Ovary (tissue), 9 donors: Measurements from ENCODE around the gene SPARC. TPM values are rescaled to one million over a fixed set of nuclear protein-coding genes. Genes with fewer than 3 reads are reported as not detected.

ENCODE experiments used
- DNase-seq, 5 donors: peaks; one replicate each; pipeline ENCODE4 v3.0.0-alpha.2; 2019 to 2020
- H3K27ac ChIP-seq, 2 donors: fragments of 200-600 bp; one replicate each; pipeline versions ENCODE4 v1.5.1 to v1.8.0; 2019 to 2022
- H3K27me3 ChIP-seq: fragments of 200-600 bp; one replicate; pipeline ENCODE4 v1.8.0; 2022
- H3K36me3 ChIP-seq: fragments of 200-600 bp; sonication (generic); one replicate; pipeline ENCODE4 v1.5.1; 2019
- H3K4me1 ChIP-seq: one replicate; pipeline ENCODE4 v1.8.1; 2013; ENCODE audit warnings: mild to moderate bottlenecking, moderate library complexity; ENCODE audit not compliant: insufficient read depth
- H3K4me3 ChIP-seq: fragments of 200-600 bp; sonication (generic); one replicate; pipeline ENCODE4 v1.5.1; 2017
- H3K9me3 ChIP-seq, 2 donors: fragments of 200-600 bp in 1 of 2; sonication (generic) in 1 of 2; one replicate each; pipeline versions ENCODE4 v1.5.1 to v1.8.1; 2013 to 2019; ENCODE audit warnings: mild to moderate bottlenecking in 1 of 2, moderate library complexity in 1 of 2
- EP300 ChIP-seq: sonication (generic); formaldehyde crosslinking; IDR thresholded peaks from one replicate; pipeline ENCODE4 v1.6.1; 2017; ENCODE audit warnings: antibody characterized with exemption
- POLR2A ChIP-seq: fragments of 450-650 bp; IDR thresholded peaks from one replicate; pipeline ENCODE4 v1.6.1; 2017; ENCODE audit warnings: antibody characterized with exemption, mild to moderate bottlenecking, moderate library complexity
- WGBS, 3 donors: extraction: QIAGEN DNeasy Blood & Tissue Kit in 1 of 3; methylation state at CpG; one replicate each; pipeline versions ENCODE4 v1.1.5 to v1.1.7; 2013 to 2017; 5-methylcytosine and 5-hydroxymethylcytosine counted together
- intact Hi-C, 4 donors: fragments of 100-400 bp; cut with DNase I; formaldehyde crosslinking; loops; one replicate each; pipeline versions ENCODE4 v1.11.0 to v1.15.1; 2022 to 2023
- polyA plus RNA-seq, 2 donors: library from polyadenylated mRNA; stranded (reverse); fragments of 200-250 nt in 1 of 2; fragments of 350-450 nt in 1 of 2; fragmentation: Illumina TruSeq in 1 of 2; extraction: RNeasy Lipid Tissue Mini Kit (QIAGEN cat#74804) in 1 of 2; gene quantifications; one replicate each; pipeline ENCODE4 v1.2.3, GENCODE V29; 2013 to 2014
- total RNA-seq, 7 donors: library from RNA; depleted of rRNA in 2 of 7; stranded (reverse); fragments of >200 nt in 2 of 7; fragmentation: NEBNext Ultra II Directional in 3 of 7; extraction: Animal tissue kit (Norgen Biotek cat#: 25700) in 3 of 7; gene quantifications; one replicate each; pipeline versions ENCODE4 v1.1.0 to v1.2.4, GENCODE V29; 2016 to 2023
- TF ChIP-seq, protein P1 (sequence below), 3 donors: fragments of 450-650 bp in 2 of 3; fragments of 200-600 bp in 1 of 3; IDR thresholded peaks; one replicate each; pipeline versions ENCODE4 v1.5.1 to v1.8.0; 2016 to 2022; ENCODE audit warnings: antibody characterized with exemption in 3 of 3, mild to moderate bottlenecking in 1 of 3
- donor health status: DM: no; HTN: no; CAD: no; lungs with moderate emphysema.
- donor health status: DM: no; HTN: no; CAD: no.
- donor health status: Bipolar disorder and iron deficiency.
- donor health status: DM: yes; HTN: yes; CAD: no.
- donor health status: DM: no; HTN: no; CAD: no.
- donor health status: DM: yes; HTN: yes; CAD: no.

SPARC gene
- total and polyA plus RNA-seq, 9 donors: 220 to 2,564 (median 924) TPM

DNA sequence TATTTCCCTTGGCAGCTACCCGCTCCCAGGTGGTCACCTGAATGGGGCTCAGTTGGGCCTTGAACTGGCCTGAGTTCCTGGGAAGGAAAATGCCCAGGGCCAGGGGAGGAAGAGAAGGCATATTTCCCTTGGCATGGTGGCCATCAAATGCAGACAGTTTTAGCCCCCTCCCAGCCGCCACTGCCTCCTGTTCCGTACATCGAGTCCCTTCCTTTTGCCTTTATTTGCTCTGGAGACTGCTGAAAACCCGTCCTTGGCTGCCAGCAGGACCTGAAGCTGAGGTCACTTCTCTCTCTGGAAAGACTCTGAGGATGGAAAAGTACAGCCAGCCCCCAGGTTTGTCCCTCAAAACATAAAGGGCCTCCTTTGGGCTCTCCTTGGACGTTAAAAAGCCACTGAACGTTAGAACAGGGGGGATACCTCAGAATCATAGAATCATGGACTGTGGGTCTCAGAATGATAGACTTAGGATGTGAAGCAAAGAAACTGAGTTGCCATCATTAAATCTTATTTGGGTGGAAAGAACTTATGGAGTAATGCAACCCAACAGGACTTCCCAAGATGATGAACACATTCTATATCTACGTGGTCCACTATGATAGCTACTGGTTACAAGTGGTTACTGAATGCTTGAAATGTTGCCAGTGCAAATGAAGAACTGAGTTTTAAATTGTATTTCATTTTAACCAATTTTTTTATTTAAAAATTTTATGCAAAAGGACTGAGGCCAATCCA lies 7.1 kb downstream of the SPARC start:
- no peak for DNase-seq
- no peak overlapping the region for H3K4me3 ChIP-seq

DNA sequence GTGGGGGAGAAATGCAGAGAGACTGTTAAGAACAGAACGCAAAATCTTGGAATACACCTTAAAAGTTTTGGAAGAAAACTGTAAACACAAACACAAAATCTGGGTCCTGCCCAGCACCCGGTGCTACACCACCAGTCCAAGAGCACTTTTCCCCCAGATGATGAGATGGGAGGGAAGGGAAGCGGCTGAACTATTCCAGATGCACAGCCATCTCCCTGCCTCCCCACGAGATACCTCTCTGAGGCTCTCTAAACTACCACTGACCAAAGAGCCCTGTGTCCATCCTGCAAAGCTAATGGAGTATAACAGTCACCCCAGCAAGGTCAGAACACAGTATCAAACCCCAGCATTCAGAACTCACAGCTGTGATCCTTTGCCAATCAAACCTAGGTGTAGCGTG lies 8.0 kb downstream of the SPARC start:
- Histone ChIP-seq H3K27me3 (no peaks in the 10 kb centered on the region), H3K36me3 (no peaks in the 10 kb centered on the region), H3K4me3 (no peak overlapping the region), H3K4me1 (peaks cover 61% of the 10 kb centered on the region), H3K9me3 (no peaks in the 10 kb centered on the region), H3K27ac (peak overlapping the region; percentile 39 to 67)
- no peak for DNase-seq
- no peak for TF ChIP-seq POLR2A
- TF ChIP-seq EP300: no peak
- TF ChIP-seq, protein P1, sequence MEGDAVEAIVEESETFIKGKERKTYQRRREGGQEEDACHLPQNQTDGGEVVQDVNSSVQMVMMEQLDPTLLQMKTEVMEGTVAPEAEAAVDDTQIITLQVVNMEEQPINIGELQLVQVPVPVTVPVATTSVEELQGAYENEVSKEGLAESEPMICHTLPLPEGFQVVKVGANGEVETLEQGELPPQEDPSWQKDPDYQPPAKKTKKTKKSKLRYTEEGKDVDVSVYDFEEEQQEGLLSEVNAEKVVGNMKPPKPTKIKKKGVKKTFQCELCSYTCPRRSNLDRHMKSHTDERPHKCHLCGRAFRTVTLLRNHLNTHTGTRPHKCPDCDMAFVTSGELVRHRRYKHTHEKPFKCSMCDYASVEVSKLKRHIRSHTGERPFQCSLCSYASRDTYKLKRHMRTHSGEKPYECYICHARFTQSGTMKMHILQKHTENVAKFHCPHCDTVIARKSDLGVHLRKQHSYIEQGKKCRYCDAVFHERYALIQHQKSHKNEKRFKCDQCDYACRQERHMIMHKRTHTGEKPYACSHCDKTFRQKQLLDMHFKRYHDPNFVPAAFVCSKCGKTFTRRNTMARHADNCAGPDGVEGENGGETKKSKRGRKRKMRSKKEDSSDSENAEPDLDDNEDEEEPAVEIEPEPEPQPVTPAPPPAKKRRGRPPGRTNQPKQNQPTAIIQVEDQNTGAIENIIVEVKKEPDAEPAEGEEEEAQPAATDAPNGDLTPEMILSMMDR (IDR thresholded peaks at IDR 0.05): no peak
- WGBS, 3 donors: 22 to 26% (median 23%) methylated on average over 5 of the region's 5 CpGs
- intact Hi-C loops: no loop called here

More for the DNA sequence above, 7.1 kb downstream of the SPARC start:
- 25 to 32% (median 29%) methylated on average over 8 of the region's 8 CpGs for WGBS, 3 donors
- intact Hi-C loops: no loop called here
- Histone ChIP-seq H3K27me3 (no peaks in the 10 kb centered on the region), H3K27ac (peak overlapping the region in 1 of 2 donors; percentile 67), H3K36me3 (no peaks in the 10 kb centered on the region), H3K4me1 (peaks cover 61% of the 10 kb centered on the region), H3K9me3 (no peaks in the 10 kb centered on the region)
- TF ChIP-seq EP300 (no peak), POLR2A (no peak)
- TF ChIP-seq, protein P1 (IDR thresholded peaks at IDR 0.05): no peak

DNA sequence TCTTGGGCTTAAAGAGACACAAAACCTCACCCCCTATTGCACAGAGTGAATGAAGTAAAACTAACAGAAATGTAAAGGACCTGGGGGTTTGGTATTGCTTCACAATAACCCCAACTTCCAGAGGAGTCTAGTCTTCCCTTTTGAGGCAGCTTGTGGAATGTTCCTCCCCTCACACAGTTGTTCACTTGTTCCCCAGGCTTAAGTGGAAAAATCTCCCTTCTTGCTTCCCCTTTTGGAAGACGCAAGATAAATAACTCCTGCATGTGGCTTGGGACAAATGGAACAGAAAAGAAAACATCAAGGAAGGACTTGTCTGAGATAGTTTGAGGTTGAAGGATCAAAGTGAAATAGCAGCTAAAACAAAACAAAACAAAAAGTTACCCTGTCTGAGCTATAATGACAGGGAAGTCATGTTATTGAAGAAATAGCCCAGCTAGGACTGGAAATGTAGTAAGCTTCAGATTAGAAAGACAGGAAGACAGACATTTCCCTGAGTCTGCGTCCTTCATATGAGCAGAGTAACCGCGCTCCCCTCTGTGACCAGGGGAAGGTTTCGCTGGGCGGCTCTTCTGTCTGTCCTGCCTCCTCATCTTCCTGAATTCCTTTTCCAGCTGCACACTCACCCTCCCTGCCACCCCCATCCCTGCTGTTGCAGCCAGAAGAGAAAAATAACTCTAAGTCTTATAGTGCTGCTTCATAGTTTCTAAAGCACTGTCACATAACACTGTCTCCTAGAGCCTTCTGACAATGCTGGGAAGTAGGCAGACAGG lies 8.8 kb downstream of the SPARC start:
- H3K27ac ChIP-seq: peak overlapping the region; percentile 6 to 67
- no peaks in the 10 kb centered on the region for H3K36me3 ChIP-seq
- H3K27me3 ChIP-seq: no peaks in the 10 kb centered on the region
- H3K9me3 ChIP-seq: no peaks in the 10 kb centered on the region
- WGBS, 3 donors: 22 to 24% (median 23%) methylated on average over 6 of the region's 6 CpGs
- no peak overlapping the region for H3K4me3 ChIP-seq
- no peak for DNase-seq
- H3K4me1 ChIP-seq: peaks cover 54% of the 10 kb centered on the region
- intact Hi-C loops: no loop called here
- TF ChIP-seq POLR2A (no peak), EP300 (no peak)
- TF ChIP-seq, protein P1 (IDR thresholded peaks at IDR 0.05): no peak

DNA sequence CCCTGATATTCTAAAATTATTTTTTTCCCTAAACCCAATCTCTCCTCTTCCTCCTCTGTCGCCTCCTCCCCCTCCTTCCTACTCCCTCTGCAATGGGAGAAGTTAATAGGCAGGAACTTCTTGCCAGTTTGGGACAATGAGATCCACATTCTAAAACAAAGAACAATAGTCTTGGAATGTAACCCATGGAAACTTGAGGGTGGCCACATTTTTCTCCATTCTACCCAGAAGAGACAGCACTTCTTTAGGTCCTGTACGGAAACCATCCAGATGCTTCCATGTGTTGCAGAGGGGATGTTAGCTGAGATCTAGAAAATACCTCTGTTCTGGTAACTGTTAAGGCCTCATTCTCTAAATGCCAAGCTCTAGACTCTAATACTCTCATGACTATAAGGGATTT lies 10.0 kb downstream of the SPARC start:
- TF ChIP-seq EP300 (no peak), POLR2A (no peak)
- TF ChIP-seq, protein P1 (IDR thresholded peaks at IDR 0.05): no peak
- no peak for DNase-seq
- no peaks in the 10 kb centered on the region for H3K36me3 ChIP-seq
- no peaks in the 10 kb centered on the region for H3K27me3 ChIP-seq
- H3K9me3 ChIP-seq: no peaks in the 10 kb centered on the region
- H3K27ac ChIP-seq: peak overlapping the region; percentile 18 to 67
- H3K4me3 ChIP-seq: no peak overlapping the region
- WGBS, 3 donors: 14 to 22% (median 15%) methylated on average over 2 of the region's 2 CpGs
- H3K4me1 ChIP-seq: peaks cover 58% of the 10 kb centered on the region
- intact Hi-C loops: no loop called here
